Measurements from ENCODE around the gene LOXL4. TPM values are rescaled to one million over a fixed set of nuclear protein-coding genes. Genes with fewer than 3 reads are reported as not detected.

LOXL4 gene
- total RNA-seq, 1 experiment from 2014 or later = not detected

DNA sequence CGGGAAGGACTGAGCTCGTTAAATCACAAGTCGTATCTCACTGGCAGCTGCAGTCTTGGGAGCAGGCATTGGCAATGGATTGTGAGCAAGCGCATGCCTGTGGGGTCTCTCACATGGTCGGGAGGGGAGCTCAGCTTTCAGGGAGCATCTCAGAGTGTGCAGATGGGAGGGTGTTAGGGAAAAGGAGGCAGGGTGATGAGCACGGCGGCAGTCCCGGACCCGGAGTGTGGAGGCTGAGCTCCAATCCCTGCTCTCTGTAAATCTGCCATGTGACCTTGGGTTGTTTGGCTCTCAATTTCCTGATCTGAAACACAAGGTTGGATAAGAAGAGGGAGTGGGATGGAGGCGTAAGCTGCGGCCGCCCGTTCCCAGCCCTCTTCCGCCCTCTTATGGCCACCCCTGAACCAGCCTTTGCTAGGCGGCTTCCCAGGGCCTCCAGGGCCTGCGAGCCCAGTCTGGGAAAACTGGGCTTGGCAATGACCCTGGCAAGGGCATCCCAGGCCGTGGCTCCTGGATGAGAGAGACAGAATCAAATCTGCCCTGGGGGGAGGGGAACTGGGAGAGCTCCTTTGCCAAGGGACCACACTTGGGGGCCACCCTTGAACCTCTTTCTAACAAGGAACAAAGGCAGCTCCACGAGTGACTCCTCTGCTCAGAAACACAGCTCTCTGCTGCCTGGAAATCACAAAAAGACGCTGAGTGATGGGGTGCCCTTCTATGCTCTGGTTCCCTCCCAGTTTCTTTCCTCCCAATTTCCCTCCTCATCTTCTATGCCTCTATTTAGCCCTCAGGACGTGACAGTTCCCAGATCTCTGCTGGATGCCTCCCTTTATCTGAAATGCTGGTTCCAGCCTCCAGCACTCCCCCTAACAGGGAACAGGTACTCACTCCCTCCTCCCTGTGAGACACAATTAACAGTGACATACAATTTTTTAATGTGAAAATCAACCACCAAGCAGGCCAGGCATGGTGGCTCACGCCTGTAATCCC lies 41.7 kb upstream of the LOXL4 start:
- Histone ChIP-seq H3K4me1 (ENCODE audit: low read length) (no peaks in the 10 kb centered on the region), H3K27ac (ENCODE audit: low read length) (no peak overlapping the region), H3K9me2 (replicated peaks; ENCODE audit: insufficient read depth, low read length) (no peaks in the 10 kb centered on the region), H3K79me2 (ENCODE audit: low read length) (no peaks in the 10 kb centered on the region), H4K20me1 (ENCODE audit: insufficient read depth, low read depth, low read length) (no peaks in the 10 kb centered on the region), H3K4me2 (ENCODE audit: low read depth, low read length, poor library complexity, severe bottlenecking) (no peak overlapping the region), H3K36me3 (ENCODE audit: insufficient read depth, low read length) (no peaks in the 10 kb centered on the region), H3K4me3 (ENCODE audit: low read length) (no peak overlapping the region), H2AFZ (ENCODE audit: low read length) (no peak overlapping the region), H3K9me3 (ENCODE audit: low read length) (no peaks in the 10 kb centered on the region), H3K9ac (ENCODE audit: low read length) (no peak overlapping the region), H3K27me3 (ENCODE audit: low read length) (no peaks in the 10 kb centered on the region)
- no peak for DNase-seq

DNA sequence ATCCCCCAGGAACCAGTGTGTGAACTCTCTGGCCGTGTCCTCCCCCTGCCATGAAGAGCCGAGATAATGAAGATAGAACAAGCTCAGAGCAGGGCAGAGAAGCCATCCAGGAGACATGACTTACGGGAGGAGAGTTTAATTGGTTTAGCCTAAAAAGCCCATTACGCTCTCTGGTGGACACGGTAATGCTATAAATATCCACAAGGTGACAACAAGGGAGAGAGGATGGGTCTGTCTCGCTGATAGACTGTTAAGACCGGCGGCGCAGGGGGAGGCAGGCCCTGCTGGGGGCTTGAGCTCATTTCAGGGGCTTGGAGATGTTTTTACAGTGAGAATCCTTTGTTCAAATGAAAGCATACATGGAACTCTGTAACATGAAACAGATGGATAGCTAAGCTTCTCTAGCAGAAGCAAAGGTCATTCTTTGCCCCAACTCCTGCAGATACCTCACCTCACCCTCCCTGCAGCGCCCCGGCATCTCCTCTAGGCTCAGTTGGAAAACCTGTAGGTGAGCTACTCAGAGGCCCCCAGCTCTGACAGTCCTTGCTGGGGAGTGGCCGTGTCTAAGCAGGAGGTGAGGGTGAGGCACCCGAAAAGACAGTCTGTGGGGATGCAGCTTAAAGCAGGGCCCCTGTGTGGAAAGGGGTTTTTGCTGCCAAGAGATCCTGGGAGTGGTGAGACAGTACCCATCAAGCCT lies 40.8 kb upstream of the LOXL4 start:
- no peaks in the 10 kb centered on the region for H3K36me3 ChIP-seq (ENCODE audit: insufficient read depth, low read length)
- no peaks in the 10 kb centered on the region for H3K9me2 ChIP-seq (replicated peaks; ENCODE audit: insufficient read depth, low read length)
- H3K9me3 ChIP-seq (ENCODE audit: low read length) = no peaks in the 10 kb centered on the region
- H3K9ac ChIP-seq (ENCODE audit: low read length) = no peak overlapping the region
- H2AFZ ChIP-seq (ENCODE audit: low read length) = no peak overlapping the region
- no peaks in the 10 kb centered on the region for H4K20me1 ChIP-seq (ENCODE audit: insufficient read depth, low read depth, low read length)
- DNase-seq = no peak
- no peaks in the 10 kb centered on the region for H3K79me2 ChIP-seq (ENCODE audit: low read length)
- no peaks in the 10 kb centered on the region for H3K27me3 ChIP-seq (ENCODE audit: low read length)
- H3K4me3 ChIP-seq (ENCODE audit: low read length) = no peak overlapping the region
- H3K4me2 ChIP-seq (ENCODE audit: low read depth, low read length, poor library complexity, severe bottlenecking) = no peak overlapping the region
- no peaks in the 10 kb centered on the region for H3K4me1 ChIP-seq (ENCODE audit: low read length)
- H3K27ac ChIP-seq (ENCODE audit: low read length) = no peak overlapping the region

DNA sequence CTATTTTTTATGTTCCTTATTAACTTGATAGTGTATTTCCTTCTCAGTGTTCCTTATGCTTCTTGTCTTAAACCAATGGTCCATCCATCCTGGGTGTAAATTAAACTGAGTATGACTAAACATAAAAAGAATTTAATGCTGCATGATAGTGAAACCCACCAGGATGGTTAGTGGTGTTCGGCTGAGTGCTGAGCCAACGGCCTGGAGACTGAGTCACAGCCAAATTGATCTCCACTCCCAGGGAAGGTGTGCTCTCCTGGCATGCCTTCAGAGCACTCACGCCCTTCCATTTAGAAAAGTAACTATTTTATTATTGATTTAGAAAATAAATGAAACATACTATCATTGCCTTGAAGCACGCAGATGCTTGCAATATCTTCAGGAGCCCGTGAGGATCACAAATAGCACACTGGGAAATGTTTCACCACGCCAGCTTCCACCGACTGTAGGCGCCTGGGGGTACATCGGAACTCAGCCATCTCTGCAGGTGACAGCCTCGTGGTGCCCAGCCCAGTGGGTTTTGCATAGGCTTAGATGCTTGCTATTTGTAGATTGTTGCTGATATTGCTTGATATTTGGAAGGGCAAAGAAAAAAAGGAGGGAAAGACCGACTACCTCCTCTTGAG lies 40.0 kb upstream of the LOXL4 start:
- H3K9ac ChIP-seq (ENCODE audit: low read length) = no peak overlapping the region
- no peaks in the 10 kb centered on the region for H3K36me3 ChIP-seq (ENCODE audit: insufficient read depth, low read length)
- H3K27ac ChIP-seq (ENCODE audit: low read length) = no peak overlapping the region
- H3K4me2 ChIP-seq (ENCODE audit: low read depth, low read length, poor library complexity, severe bottlenecking) = no peak overlapping the region
- H3K79me2 ChIP-seq (ENCODE audit: low read length) = no peaks in the 10 kb centered on the region
- H4K20me1 ChIP-seq (ENCODE audit: insufficient read depth, low read depth, low read length) = no peaks in the 10 kb centered on the region
- H3K4me1 ChIP-seq (ENCODE audit: low read length) = no peaks in the 10 kb centered on the region
- DNase-seq = no peak
- H3K27me3 ChIP-seq (ENCODE audit: low read length) = no peaks in the 10 kb centered on the region
- no peak overlapping the region for H2AFZ ChIP-seq (ENCODE audit: low read length)
- H3K9me2 ChIP-seq (replicated peaks; ENCODE audit: insufficient read depth, low read length) = no peaks in the 10 kb centered on the region
- no peaks in the 10 kb centered on the region for H3K9me3 ChIP-seq (ENCODE audit: low read length)
- H3K4me3 ChIP-seq (ENCODE audit: low read length) = no peak overlapping the region

DNA sequence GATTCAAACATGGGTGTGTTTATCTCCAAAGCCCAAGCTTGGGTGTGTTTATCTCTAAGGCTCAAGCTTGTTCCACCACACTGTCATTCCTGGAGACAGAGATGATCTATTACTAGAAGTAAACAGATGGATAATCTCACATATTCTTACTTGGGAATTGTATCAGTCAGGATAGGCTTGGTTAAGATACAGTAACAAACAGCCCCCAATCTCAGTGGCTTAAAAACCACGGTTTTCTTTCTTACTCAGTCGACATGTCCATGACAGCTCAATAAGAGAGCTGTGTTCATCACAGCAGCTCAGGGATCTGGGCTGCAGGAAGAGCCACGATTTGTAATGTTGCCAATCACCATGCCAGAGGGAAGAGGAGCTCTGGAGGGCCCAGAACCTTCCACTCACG lies 38.5 kb upstream of the LOXL4 start:
- H3K27me3 ChIP-seq (ENCODE audit: low read length) = no peaks in the 10 kb centered on the region
- no peaks in the 10 kb centered on the region for H3K9me3 ChIP-seq (ENCODE audit: low read length)
- no peaks in the 10 kb centered on the region for H3K79me2 ChIP-seq (ENCODE audit: low read length)
- H3K4me1 ChIP-seq (ENCODE audit: low read length) = no peaks in the 10 kb centered on the region
- no peak overlapping the region for H3K27ac ChIP-seq (ENCODE audit: low read length)
- no peak overlapping the region for H3K4me2 ChIP-seq (ENCODE audit: low read depth, low read length, poor library complexity, severe bottlenecking)
- H3K9me2 ChIP-seq (replicated peaks; ENCODE audit: insufficient read depth, low read length) = no peaks in the 10 kb centered on the region
- DNase-seq = no peak
- H2AFZ ChIP-seq (ENCODE audit: low read length) = no peak overlapping the region
- no peak overlapping the region for H3K4me3 ChIP-seq (ENCODE audit: low read length)
- H3K9ac ChIP-seq (ENCODE audit: low read length) = no peak overlapping the region
- no peaks in the 10 kb centered on the region for H3K36me3 ChIP-seq (ENCODE audit: insufficient read depth, low read length)
- no peaks in the 10 kb centered on the region for H4K20me1 ChIP-seq (ENCODE audit: insufficient read depth, low read depth, low read length)

DNA sequence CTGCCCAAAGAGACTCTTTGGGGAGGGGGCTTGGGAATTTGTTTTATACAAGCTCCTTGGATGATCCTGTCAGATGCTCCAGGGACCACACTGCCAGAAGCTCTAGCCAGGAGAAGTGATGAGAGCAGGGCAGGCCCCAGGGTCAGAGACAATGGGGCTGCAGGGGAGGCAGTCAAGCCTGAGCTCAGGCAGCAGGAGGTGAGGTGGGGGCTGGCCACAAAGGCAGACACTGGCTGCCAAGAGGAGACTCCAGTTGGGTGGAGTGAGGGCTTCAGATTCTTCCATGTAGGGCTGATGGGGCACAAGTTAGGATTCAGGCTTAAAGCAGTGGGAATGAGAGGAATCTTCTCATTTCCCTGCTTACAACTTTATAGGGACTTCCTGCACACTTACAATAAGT lies 35.6 kb upstream of the LOXL4 start:
- H3K27ac ChIP-seq (ENCODE audit: low read length) = no peak overlapping the region
- H3K79me2 ChIP-seq (ENCODE audit: low read length) = no peaks in the 10 kb centered on the region
- no peak overlapping the region for H3K9ac ChIP-seq (ENCODE audit: low read length)
- H4K20me1 ChIP-seq (ENCODE audit: insufficient read depth, low read depth, low read length) = no peaks in the 10 kb centered on the region
- no peak for DNase-seq
- no peaks in the 10 kb centered on the region for H3K4me1 ChIP-seq (ENCODE audit: low read length)
- H3K4me3 ChIP-seq (ENCODE audit: low read length) = no peak overlapping the region
- no peak overlapping the region for H3K4me2 ChIP-seq (ENCODE audit: low read depth, low read length, poor library complexity, severe bottlenecking)
- H2AFZ ChIP-seq (ENCODE audit: low read length) = no peak overlapping the region
- H3K9me2 ChIP-seq (replicated peaks; ENCODE audit: insufficient read depth, low read length) = no peaks in the 10 kb centered on the region
- H3K9me3 ChIP-seq (ENCODE audit: low read length) = no peaks in the 10 kb centered on the region
- no peaks in the 10 kb centered on the region for H3K27me3 ChIP-seq (ENCODE audit: low read length)
- no peaks in the 10 kb centered on the region for H3K36me3 ChIP-seq (ENCODE audit: insufficient read depth, low read length)

- Histone ChIP-seq H3K36me3 (ENCODE audit: insufficient read depth, low read length) (no peaks in the 10 kb centered on the region), H3K9ac (ENCODE audit: low read length) (no peak overlapping the region), H3K9me3 (ENCODE audit: low read length) (no peaks in the 10 kb centered on the region), H3K4me3 (ENCODE audit: low read length) (no peak overlapping the region), H3K27ac (ENCODE audit: low read length) (no peak overlapping the region), H3K4me1 (ENCODE audit: low read length) (no peaks in the 10 kb centered on the region), H3K4me2 (ENCODE audit: low read depth, low read length, poor library complexity, severe bottlenecking) (no peak overlapping the region), H3K27me3 (ENCODE audit: low read length) (no peaks in the 10 kb centered on the region), H2AFZ (ENCODE audit: low read length) (no peak overlapping the region), H3K9me2 (replicated peaks; ENCODE audit: insufficient read depth, low read length) (no peaks in the 10 kb centered on the region), H4K20me1 (ENCODE audit: insufficient read depth, low read depth, low read length) (no peaks in the 10 kb centered on the region), H3K79me2 (ENCODE audit: low read length) (no peaks in the 10 kb centered on the region)
- DNase-seq = no peak
Observed at GRCh38 chr10:98302741-98303365, 34.9 kb upstream of the LOXL4 start.

DNA sequence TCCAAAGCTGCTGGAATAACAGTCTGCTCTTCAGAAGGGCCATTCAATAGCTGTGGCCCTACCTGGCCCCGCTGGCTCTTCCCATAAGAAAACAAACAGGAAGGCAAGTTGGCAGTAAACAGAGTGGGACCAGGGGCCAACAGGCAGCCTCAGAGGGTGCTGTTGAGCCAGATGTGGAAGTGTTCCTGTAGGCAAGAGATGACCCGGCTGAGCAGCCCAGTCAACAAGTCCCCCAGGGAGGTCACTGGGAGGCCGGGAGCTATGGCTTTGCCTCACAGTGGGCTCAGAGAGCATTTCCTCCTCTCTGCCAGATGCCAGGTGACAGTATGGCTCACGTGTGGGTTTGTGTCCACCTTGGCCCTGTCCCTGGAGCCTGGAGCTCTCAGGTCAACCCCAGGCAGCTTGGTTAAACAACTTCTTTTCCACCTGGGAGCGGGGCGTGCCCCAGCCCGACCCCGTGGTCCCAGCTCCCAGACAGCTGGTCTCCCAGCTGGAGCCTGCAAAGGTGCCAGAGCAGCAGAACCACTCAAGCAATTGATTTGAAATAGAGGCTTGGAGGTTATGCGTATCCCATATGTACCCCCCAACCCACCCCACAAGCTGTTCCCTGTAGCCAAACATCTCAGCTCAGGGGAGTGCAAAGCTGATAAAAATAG lies 33.8 kb upstream of the LOXL4 start:
- no peak overlapping the region for H3K4me3 ChIP-seq (ENCODE audit: low read length)
- H3K36me3 ChIP-seq (ENCODE audit: insufficient read depth, low read length) = no peaks in the 10 kb centered on the region
- H2AFZ ChIP-seq (ENCODE audit: low read length) = no peak overlapping the region
- H3K27me3 ChIP-seq (ENCODE audit: low read length) = no peaks in the 10 kb centered on the region
- no peaks in the 10 kb centered on the region for H3K9me3 ChIP-seq (ENCODE audit: low read length)
- H3K9me2 ChIP-seq (replicated peaks; ENCODE audit: insufficient read depth, low read length) = no peaks in the 10 kb centered on the region
- no peak overlapping the region for H3K4me2 ChIP-seq (ENCODE audit: low read depth, low read length, poor library complexity, severe bottlenecking)
- no peak overlapping the region for H3K9ac ChIP-seq (ENCODE audit: low read length)
- H3K27ac ChIP-seq (ENCODE audit: low read length) = no peak overlapping the region
- no peaks in the 10 kb centered on the region for H3K4me1 ChIP-seq (ENCODE audit: low read length)
- H3K79me2 ChIP-seq (ENCODE audit: low read length) = no peaks in the 10 kb centered on the region
- H4K20me1 ChIP-seq (ENCODE audit: insufficient read depth, low read depth, low read length) = no peaks in the 10 kb centered on the region
- DNase-seq = no peak

Data from Karpas-422 (cell line).